Fibroblast of lung (primary cell): ENCODE data around the gene KLK6. TPM values are rescaled to one million over a fixed set of nuclear protein-coding genes. Genes with fewer than 3 reads are reported as not detected.
"Not testable (repeated sequence)": the region's sequence is repeated elsewhere in the genome, so short reads cannot be mapped to it uniquely, and the experiment has no call there.

Experiments used
- DNase-seq, 2 donors: peaks; one replicate each; pipeline versions ENCODE4 v3.0.0 to v3.0.0-alpha.2; 2010; ENCODE audit warnings: low read depth in 2 of 2
- H2AFZ ChIP-seq: 2 replicates; pipeline ENCODE4 v1.5.1; 2012; ENCODE audit warnings: low read length, control low read depth, inconsistent platforms
- H3K27ac ChIP-seq: 2 replicates; pipeline ENCODE4 v1.5.1; 2011; ENCODE audit warnings: low read length, control low read depth; ENCODE audit not compliant: insufficient read depth
- H3K27me3 ChIP-seq: 2 replicates; pipeline ENCODE4 v1.5.1; 2011; ENCODE audit warnings: mild to moderate bottlenecking, low read length; ENCODE audit not compliant: control insufficient read depth, insufficient read depth
- H3K36me3 ChIP-seq: 2 replicates; pipeline ENCODE4 v1.5.1; 2011; ENCODE audit warnings: low read length; ENCODE audit not compliant: control insufficient read depth, insufficient read depth
- H3K4me1 ChIP-seq: 2 replicates; pipeline ENCODE4 v1.5.1; 2011; ENCODE audit warnings: low read length; ENCODE audit not compliant: control insufficient read depth, insufficient read depth; ENCODE audit errors: extremely low read depth
- H3K4me2 ChIP-seq: 2 replicates; pipeline ENCODE4 v1.5.1; 2011; ENCODE audit warnings: low read length, control low read depth; ENCODE audit not compliant: insufficient read depth; ENCODE audit errors: extremely low read depth
- H3K4me3 ChIP-seq, 4 experiments: fragments of 200-600 bp in 1 of 4; sonication (generic) in 1 of 4; replicated peaks in 1 of 4; 2 replicates each; pipeline ENCODE4 v1.5.1; 2011 to 2016; ENCODE audit warnings: low read length in 4 of 4, low read depth in 3 of 4, mild to moderate bottlenecking in 3 of 4, control low read depth in 2 of 4, inconsistent platforms in 1 of 4, mixed read lengths in 1 of 4; ENCODE audit not compliant: insufficient read depth in 1 of 4; ENCODE audit errors: control extremely low read depth in 1 of 4
- H3K79me2 ChIP-seq: 2 replicates; pipeline ENCODE4 v1.5.1; 2012; ENCODE audit warnings: mild to moderate bottlenecking, low read length, inconsistent platforms; ENCODE audit not compliant: control insufficient read depth, insufficient read depth
- H3K9ac ChIP-seq: 2 replicates; pipeline ENCODE4 v1.5.1; 2011; ENCODE audit warnings: mild to moderate bottlenecking, low read length, control low read depth; ENCODE audit not compliant: insufficient read depth
- H3K9me3 ChIP-seq: 2 replicates; pipeline ENCODE4 v1.5.1; 2012; ENCODE audit warnings: low read depth, low read length; ENCODE audit not compliant: control insufficient read depth, insufficient read depth
- H4K20me1 ChIP-seq: 2 replicates; pipeline ENCODE4 v1.5.1; 2011; ENCODE audit warnings: low read length; ENCODE audit not compliant: control insufficient read depth, insufficient read depth; ENCODE audit errors: extremely low read depth
- CTCF ChIP-seq, 2 donors: IDR thresholded peaks in 1 of 2; conservative IDR thresholded peaks in 1 of 2; 1 replicate in 1 of 2; 2 replicates in 1 of 2; pipeline ENCODE4 v1.5.1; 2011 to 2012; ENCODE audit warnings: low read length in 2 of 2, control low read depth in 1 of 2, inconsistent platforms in 1 of 2, low read depth in 1 of 2, mild to moderate bottlenecking in 1 of 2
- EZH2 ChIP-seq: IDR thresholded peaks from 2 replicates; pipeline ENCODE4 v1.5.1; 2012; ENCODE audit warnings: low read length, control low read depth, mild to moderate bottlenecking; ENCODE audit errors: missing control alignments
- polyA plus RNA-seq, 2 donors: library from polyadenylated mRNA; depleted of rRNA in 1 of 2; stranded (reverse) in 1 of 2; unstranded in 1 of 2; fragments of >200 nt; gene quantifications; 2 replicates each; pipeline ENCODE4 v1.2.1, GENCODE V29; 2011 to 2012; ENCODE audit warnings: missing spikeins in 1 of 2
- total RNA-seq: library from RNA; depleted of rRNA; stranded (reverse); fragments of >200 nt; gene quantifications from 2 replicates; pipeline ENCODE4 v1.2.1, GENCODE V29; 2014

KLK6 gene
- total and polyA plus RNA-seq, 2 donors (not counting 1 experiment from before 2014, with no cell fraction given) = not detected

- H3K4me1 ChIP-seq = no peaks in the 10 kb centered on the region
- no peaks in the 10 kb centered on the region for H3K27me3 ChIP-seq
- H2AFZ ChIP-seq = no peak overlapping the region
- H3K9me3 ChIP-seq = no peaks in the 10 kb centered on the region
- no peak overlapping the region for H3K4me2 ChIP-seq
- DNase-seq = no peak
- TF ChIP-seq EZH2 (no peak), CTCF (conservative IDR thresholded peaks at IDR 0.05 in 1 of 2, IDR thresholded peaks at IDR 0.05 in 1 of 2; ENCODE audit: low read depth in 1 of 2, low read length in 2 of 2) (no peak)
- no peaks in the 10 kb centered on the region for H4K20me1 ChIP-seq
- no peaks in the 10 kb centered on the region for H3K79me2 ChIP-seq
- H3K36me3 ChIP-seq = no peaks in the 10 kb centered on the region
- H3K9ac ChIP-seq = no peak overlapping the region
- no peak overlapping the region for H3K4me3 ChIP-seq
- no peak overlapping the region for H3K27ac ChIP-seq
Measured at GRCh38 chr19:50998061-50998460, 28.7 kb upstream of the KLK6 start.

GRCh38 chr19:50994129-50994528 is 24.7 kb upstream of the KLK6 start:
- H3K9ac ChIP-seq = no peak overlapping the region
- no peak for TF ChIP-seq CTCF (conservative IDR thresholded peaks at IDR 0.05 in 1 of 2, IDR thresholded peaks at IDR 0.05 in 1 of 2; ENCODE audit: low read depth in 1 of 2, low read length in 2 of 2)
- no peak overlapping the region for H3K4me2 ChIP-seq
- no peak overlapping the region for H3K27ac ChIP-seq
- no peaks in the 10 kb centered on the region for H4K20me1 ChIP-seq
- no peaks in the 10 kb centered on the region for H3K36me3 ChIP-seq
- no peaks in the 10 kb centered on the region for H3K9me3 ChIP-seq
- no peaks in the 10 kb centered on the region for H3K27me3 ChIP-seq
- H3K4me1 ChIP-seq = no peaks in the 10 kb centered on the region
- no peak overlapping the region for H2AFZ ChIP-seq
- DNase-seq = no peak
- no peak overlapping the region for H3K4me3 ChIP-seq
- H3K79me2 ChIP-seq = no peaks in the 10 kb centered on the region

- TF ChIP-seq CTCF (conservative IDR thresholded peaks at IDR 0.05 in 1 of 2, IDR thresholded peaks at IDR 0.05 in 1 of 2; ENCODE audit: low read depth in 1 of 2, low read length in 2 of 2) (no peak), EZH2 (no peak)
- H3K36me3 ChIP-seq = no peaks in the 10 kb centered on the region
- H3K27ac ChIP-seq = no peak overlapping the region
- no peaks in the 10 kb centered on the region for H3K27me3 ChIP-seq
- no peak for DNase-seq
- no peaks in the 10 kb centered on the region for H3K79me2 ChIP-seq
- H4K20me1 ChIP-seq = no peaks in the 10 kb centered on the region
- H3K4me2 ChIP-seq = no peak overlapping the region
- no peaks in the 10 kb centered on the region for H3K9me3 ChIP-seq
- no peak overlapping the region for H3K4me3 ChIP-seq
- no peak overlapping the region for H3K9ac ChIP-seq
- H2AFZ ChIP-seq = no peak overlapping the region
- H3K4me1 ChIP-seq = no peaks in the 10 kb centered on the region
Measured at GRCh38 chr19:50992666-50993035, 23.3 kb upstream of the KLK6 start.

- H2AFZ ChIP-seq, H3K27ac ChIP-seq, H3K4me2 ChIP-seq, H3K79me2 ChIP-seq, H3K9me3 ChIP-seq, H3K27me3 ChIP-seq, H4K20me1 ChIP-seq, H3K4me1 ChIP-seq, DNase-seq, H3K9ac ChIP-seq, H3K4me3 ChIP-seq, H3K36me3 ChIP-seq: not testable (repeated sequence)
Measured at GRCh38 chr19:50984416-50984815, 15.0 kb upstream of the KLK6 start.
